Measurements from ENCODE around the gene WBP1L.
A peak's percentile ranks its signal among the peaks of the same experiment; 100 is the strongest.

Gene WBP1L

GRCh38 chr10:102780527-102780808 lies 36.7 kb downstream of the WBP1L start:
- no peak for DNase-seq (ENCODE audit: low read depth)

GRCh38 chr10:102781090-102781920 lies 37.6 kb downstream of the WBP1L start:
- peak; percentile 68 for DNase-seq (ENCODE audit: low read depth)

GRCh38 chr10:102781921-102782557 lies 38.3 kb downstream of the WBP1L start:
- no peak for DNase-seq (ENCODE audit: low read depth)

- no peak for DNase-seq (ENCODE audit: low read depth)
These were observed 39.2 kb downstream of the WBP1L start for GRCh38 chr10:102782673-102783551.

DNA sequence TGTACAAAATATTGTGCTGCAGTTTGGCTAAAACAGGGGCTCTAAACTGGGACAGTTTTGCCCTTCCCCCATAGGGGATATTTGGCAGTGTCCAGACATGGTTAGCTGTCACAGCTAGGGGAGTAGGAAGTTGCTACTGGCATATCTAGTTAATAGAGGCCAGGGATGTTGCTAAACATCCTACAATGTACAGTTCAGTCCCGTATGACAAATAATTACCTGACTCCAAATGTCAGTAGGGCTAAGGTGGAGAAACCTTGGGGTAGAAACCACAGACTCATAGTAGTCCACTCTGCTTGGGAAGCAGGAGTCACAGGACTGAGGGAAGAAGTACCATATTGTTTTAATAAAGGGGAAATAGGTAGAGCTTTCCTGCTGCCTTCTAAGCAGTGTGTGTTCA lies 39.8 kb downstream of the WBP1L start:
- no peak for DNase-seq (ENCODE audit: low read depth)

DNA sequence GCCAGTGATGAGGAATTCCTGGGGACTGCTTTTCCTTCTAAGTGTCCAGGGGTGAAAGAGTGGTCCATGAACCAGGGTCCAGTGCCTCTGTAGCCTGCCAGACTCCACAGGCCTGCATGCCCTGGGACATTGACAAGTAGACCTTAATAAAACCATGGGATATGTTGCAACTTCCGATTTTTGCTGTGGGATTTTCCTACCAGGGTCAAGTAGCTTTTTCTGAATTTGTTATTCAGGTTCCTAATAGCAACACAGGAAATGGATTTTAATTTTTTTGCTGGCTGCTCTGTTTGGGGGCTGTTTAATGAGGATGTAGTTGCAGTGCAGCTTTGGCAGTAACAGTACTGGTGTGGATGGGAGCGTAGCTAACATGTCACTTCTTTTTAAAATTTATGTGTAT lies 42.1 kb downstream of the WBP1L start:
- no peak for DNase-seq (ENCODE audit: low read depth)

DNA sequence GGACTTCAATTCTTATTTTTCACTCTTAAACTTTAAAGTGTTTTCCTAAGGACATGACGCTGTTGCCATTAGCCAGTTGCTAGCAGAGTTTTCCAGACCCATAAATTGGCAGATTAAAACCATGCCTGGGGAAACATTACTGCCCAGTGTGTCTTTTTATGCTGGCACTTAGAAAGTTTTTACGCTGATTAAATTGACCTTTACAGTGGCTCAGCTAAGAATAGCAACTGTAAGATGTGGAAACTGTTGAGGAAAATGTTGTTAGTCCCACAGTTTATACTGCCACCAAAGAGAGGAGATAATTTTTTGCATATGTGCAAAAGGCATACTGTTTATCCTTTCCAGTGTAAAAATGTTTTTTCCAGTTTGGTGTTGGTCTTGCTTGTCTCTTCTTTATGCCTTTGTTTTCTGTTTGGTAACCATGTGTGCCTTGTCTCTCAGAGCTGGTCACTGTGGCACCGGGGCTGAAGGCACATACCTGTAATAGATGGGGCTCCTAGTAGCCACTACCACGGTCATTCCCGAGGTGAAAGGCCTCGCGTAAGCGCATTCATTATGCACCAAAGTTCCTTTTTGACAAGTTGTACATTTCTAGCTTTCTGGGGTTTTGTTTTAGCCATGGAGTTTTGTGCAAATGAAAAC lies 48.1 kb downstream of the WBP1L start:
- DNase-seq (ENCODE audit: low read depth): no peak

- peak; percentile 32 for DNase-seq (ENCODE audit: low read depth)
These were observed 52.0 kb downstream of the WBP1L start for GRCh38 chr10:102795453-102796406.

GRCh38 chr10:102796407-102797176 lies 52.8 kb downstream of the WBP1L start:
- DNase-seq (ENCODE audit: low read depth): peak; percentile 56

- DNase-seq (ENCODE audit: low read depth): no peak
These were observed 56.1 kb downstream of the WBP1L start for GRCh38 chr10:102799691-102800471.

DNA sequence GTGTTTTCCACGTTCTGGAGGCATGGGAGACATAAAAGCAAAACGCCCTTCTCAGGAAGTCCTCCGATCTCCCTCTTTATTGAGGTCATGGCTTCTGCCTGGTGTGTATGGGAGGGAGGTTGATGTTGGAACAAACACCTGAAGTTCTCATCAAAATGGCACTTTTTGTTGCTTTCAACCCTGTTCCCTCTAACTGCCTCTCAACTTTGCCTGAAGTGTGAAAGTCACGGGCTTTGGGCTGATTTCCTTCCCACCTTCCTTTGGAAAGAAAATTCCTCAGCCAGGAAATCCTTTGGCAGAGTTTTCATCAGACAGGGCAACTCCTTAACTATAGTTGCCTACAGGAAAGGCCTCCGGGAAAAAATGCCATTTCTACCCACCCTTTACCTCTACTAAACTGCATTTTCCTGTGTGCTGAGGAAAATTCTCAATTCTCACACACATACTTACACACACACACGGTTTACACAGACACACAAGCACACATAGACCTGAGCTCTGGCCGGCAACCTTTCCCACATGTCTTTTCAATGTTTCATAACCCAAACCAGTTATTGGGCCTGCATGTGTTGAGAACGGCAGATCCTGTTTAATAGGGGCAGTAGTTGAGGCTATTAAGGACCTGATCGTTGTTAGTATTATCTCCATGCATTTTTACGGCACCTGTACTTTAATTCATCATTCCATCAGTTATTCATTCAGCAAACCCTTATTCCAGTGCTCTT lies 57.0 kb downstream of the WBP1L start:
- no peak for DNase-seq (ENCODE audit: low read depth)

GRCh38 chr10:102801496-102801895 lies 57.7 kb downstream of the WBP1L start:
- DNase-seq (ENCODE audit: low read depth): no peak

- DNase-seq (ENCODE audit: low read depth): no peak
These were observed 58.2 kb downstream of the WBP1L start for GRCh38 chr10:102801978-102802377.

GRCh38 chr10:102802920-102803534 lies 59.3 kb downstream of the WBP1L start:
- no peak for DNase-seq (ENCODE audit: low read depth)

- no peak for DNase-seq (ENCODE audit: low read depth)
These were observed 60.8 kb downstream of the WBP1L start for GRCh38 chr10:102804382-102805055.

DNA sequence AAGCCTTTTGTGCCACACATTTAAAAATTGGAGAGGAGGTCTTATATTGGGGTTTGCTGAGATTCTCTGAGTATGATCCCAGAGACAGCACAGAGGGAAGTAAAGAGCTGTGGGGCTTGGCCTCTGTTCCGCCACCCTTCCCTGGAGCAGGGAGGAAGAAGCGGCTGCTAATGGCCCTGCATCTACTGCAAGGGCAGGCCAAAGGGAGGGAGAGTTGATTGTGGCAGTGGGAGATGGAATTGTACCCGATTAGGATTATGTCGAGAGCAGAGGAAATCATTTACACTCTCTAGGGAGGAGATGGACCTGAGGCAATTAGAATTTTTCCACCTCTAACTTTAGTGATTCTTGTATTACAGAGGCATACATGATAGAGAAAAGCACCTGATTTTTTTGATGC lies 64.6 kb downstream of the WBP1L start:
- DNase-seq (ENCODE audit: low read depth): no peak

- DNase-seq (ENCODE audit: low read depth): no peak
These were observed 67.6 kb downstream of the WBP1L start for GRCh38 chr10:102811346-102811745.

All from CMK (cell line).